ENCODE data around the gene RDH8.

GRCh38 chr19:10019246-10019645 lies 6.0 kb downstream of the RDH8 start:
- TF ChIP-seq POLR2AphosphoS5 (IDR thresholded peaks at IDR 0.05; ENCODE audit: low read depth, low read length) = no peak
- TF ChIP-seq, protein P1, sequence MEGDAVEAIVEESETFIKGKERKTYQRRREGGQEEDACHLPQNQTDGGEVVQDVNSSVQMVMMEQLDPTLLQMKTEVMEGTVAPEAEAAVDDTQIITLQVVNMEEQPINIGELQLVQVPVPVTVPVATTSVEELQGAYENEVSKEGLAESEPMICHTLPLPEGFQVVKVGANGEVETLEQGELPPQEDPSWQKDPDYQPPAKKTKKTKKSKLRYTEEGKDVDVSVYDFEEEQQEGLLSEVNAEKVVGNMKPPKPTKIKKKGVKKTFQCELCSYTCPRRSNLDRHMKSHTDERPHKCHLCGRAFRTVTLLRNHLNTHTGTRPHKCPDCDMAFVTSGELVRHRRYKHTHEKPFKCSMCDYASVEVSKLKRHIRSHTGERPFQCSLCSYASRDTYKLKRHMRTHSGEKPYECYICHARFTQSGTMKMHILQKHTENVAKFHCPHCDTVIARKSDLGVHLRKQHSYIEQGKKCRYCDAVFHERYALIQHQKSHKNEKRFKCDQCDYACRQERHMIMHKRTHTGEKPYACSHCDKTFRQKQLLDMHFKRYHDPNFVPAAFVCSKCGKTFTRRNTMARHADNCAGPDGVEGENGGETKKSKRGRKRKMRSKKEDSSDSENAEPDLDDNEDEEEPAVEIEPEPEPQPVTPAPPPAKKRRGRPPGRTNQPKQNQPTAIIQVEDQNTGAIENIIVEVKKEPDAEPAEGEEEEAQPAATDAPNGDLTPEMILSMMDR (IDR thresholded peaks at IDR 0.05) = no peak
